ENCODE data around the gene RAB11FIP3. TPM values are rescaled to one million over a fixed set of nuclear protein-coding genes. Genes with fewer than 3 reads are reported as not detected.
A peak's percentile ranks its signal among the peaks of the same experiment; 100 is the strongest.

Gene RAB11FIP3
- total and polyA plus RNA-seq, 2 of the 13 experiments (the other 11 are each of a cell fraction or from before 2014, with no cell fraction given): 34.3 to 57.6 TPM

- 0 out of 2 replicates have a peak, but pooled peaks have one; percentile 48 for TF ChIP-seq TMF1 (CRISPR knock-in tag; IDR thresholded peaks at IDR 0.05; ENCODE audit: low read depth)
- peak; percentile 99 for TF ChIP-seq ZBTB10 (CRISPR knock-in tag; IDR thresholded peaks at IDR 0.05; ENCODE audit: borderline replicate concordance)
- no peak for TF ChIP-seq ZNF24 (IDR thresholded peaks at IDR 0.05)
- peak; percentile 92 for TF ChIP-seq PATZ1 (CRISPR knock-in tag; IDR thresholded peaks at IDR 0.05)
- no peak for TF ChIP-seq PRMT3 (CRISPR knock-in tag; IDR thresholded peaks at IDR 0.05; ENCODE audit: borderline replicate concordance, low read depth)
- peak; percentile 60; the same call in 1 of the 2 replicates for TF ChIP-seq IRF9 (CRISPR knock-in tag; IDR thresholded peaks at IDR 0.05; ENCODE audit: borderline replicate concordance)
- no peak for TF ChIP-seq ZNF839 (CRISPR knock-in tag; IDR thresholded peaks at IDR 0.05; ENCODE audit: borderline replicate concordance)
- 0 out of 2 replicates have a peak, but pooled peaks have one; percentile 69 for TF ChIP-seq ZNF761 (CRISPR knock-in tag; conservative IDR thresholded peaks at IDR 0.05)
- TF ChIP-seq ZNF572 (CRISPR knock-in tag; IDR thresholded peaks at IDR 0.05): no peak
- TF ChIP-seq ZNF138 (CRISPR knock-in tag; IDR thresholded peaks at IDR 0.05; ENCODE audit: low read depth): no peak
- TF ChIP-seq SETDB1 (CRISPR knock-in tag; IDR thresholded peaks at IDR 0.05; ENCODE audit: borderline replicate concordance): no peak
- TF ChIP-seq SMAD1 (CRISPR knock-in tag; IDR thresholded peaks at IDR 0.05; ENCODE audit: borderline replicate concordance, low read depth): no peak
- peak; percentile 66 for TF ChIP-seq ZNF574 (CRISPR knock-in tag; IDR thresholded peaks at IDR 0.05)
- no peak for TF ChIP-seq ZBTB49 (CRISPR knock-in tag; IDR thresholded peaks at IDR 0.05; ENCODE audit: borderline replicate concordance)
- no peak for TF ChIP-seq ZNF570 (CRISPR knock-in tag; IDR thresholded peaks at IDR 0.05; ENCODE audit: borderline replicate concordance)
- no peak; the same call in 1 of the 2 replicates for TF ChIP-seq ZNF777 (CRISPR knock-in tag; IDR thresholded peaks at IDR 0.05)
These were observed 19.6 kb upstream of the RAB11FIP3 start (continued) for GRCh38 chr16:405548-406506.
